ENCODE results near the gene UBE2R2. TPM values are rescaled to one million over a fixed set of nuclear protein-coding genes. Genes with fewer than 3 reads are reported as not detected.

UBE2R2 gene
- total RNA-seq, 1 donor from 2014 or later: 55.9 TPM

- Mint-ChIP-seq H3K27me3 (no peaks in the 10 kb centered on the region), H3K9me3 (no peaks in the 10 kb centered on the region), H3K27ac (peak overlapping the region; percentile 69), H3K4me3 (no peak overlapping the region), H3K36me3 (peaks cover 4% of the 10 kb centered on the region), H3K4me1 (ENCODE audit: unreplicated experiment) (peaks cover 6% of the 10 kb centered on the region)
- no peak for TF ChIP-seq CTCF (conservative IDR thresholded peaks at IDR 0.05)
- DNase-seq (ENCODE audit: extremely low spot score, unreplicated experiment): no peak
Measured at GRCh38 chr9:33780276-33780675, 36.7 kb upstream of the UBE2R2 start.

- DNase-seq (ENCODE audit: extremely low spot score, unreplicated experiment): no peak
- Mint-ChIP-seq H3K9me3 (no peaks in the 10 kb centered on the region), H3K4me3 (no peak overlapping the region), H3K27ac (no peak overlapping the region), H3K4me1 (ENCODE audit: unreplicated experiment) (peaks cover 6% of the 10 kb centered on the region), H3K27me3 (peaks cover 7% of the 10 kb centered on the region), H3K36me3 (peaks cover 4% of the 10 kb centered on the region)
- no peak for TF ChIP-seq CTCF (conservative IDR thresholded peaks at IDR 0.05)
Measured at GRCh38 chr9:33781736-33782135, 35.2 kb upstream of the UBE2R2 start.

GRCh38 chr9:33782395-33783152 lies 34.4 kb upstream of the UBE2R2 start:
- Mint-ChIP-seq H3K36me3 (peaks cover 4% of the 10 kb centered on the region), H3K27me3 (peaks cover 7% of the 10 kb centered on the region), H3K9me3 (no peaks in the 10 kb centered on the region), H3K27ac (no peak overlapping the region), H3K4me1 (ENCODE audit: unreplicated experiment) (peaks cover 6% of the 10 kb centered on the region), H3K4me3 (no peak overlapping the region)
- TF ChIP-seq CTCF (conservative IDR thresholded peaks at IDR 0.05): no peak
- DNase-seq (ENCODE audit: extremely low spot score, unreplicated experiment): no peak

GRCh38 chr9:33785914-33786313 lies 31.0 kb upstream of the UBE2R2 start:
- DNase-seq (ENCODE audit: extremely low spot score, unreplicated experiment): no peak
- Mint-ChIP-seq H3K4me1 (ENCODE audit: unreplicated experiment) (no peaks in the 10 kb centered on the region), H3K27ac (no peak overlapping the region), H3K9me3 (no peaks in the 10 kb centered on the region), H3K4me3 (no peak overlapping the region), H3K36me3 (no peaks in the 10 kb centered on the region), H3K27me3 (peaks cover 7% of the 10 kb centered on the region)
- peak; percentile 37 for TF ChIP-seq CTCF (conservative IDR thresholded peaks at IDR 0.05)

- no peak for DNase-seq (ENCODE audit: extremely low spot score, unreplicated experiment)
- Mint-ChIP-seq H3K4me3 (no peak overlapping the region), H3K36me3 (no peaks in the 10 kb centered on the region), H3K4me1 (ENCODE audit: unreplicated experiment) (no peaks in the 10 kb centered on the region), H3K27me3 (peaks cover 7% of the 10 kb centered on the region), H3K9me3 (no peaks in the 10 kb centered on the region), H3K27ac (no peak overlapping the region)
- TF ChIP-seq CTCF (conservative IDR thresholded peaks at IDR 0.05): no peak
Measured at GRCh38 chr9:33786681-33787080, 30.3 kb upstream of the UBE2R2 start.

Data from type B pancreatic cell (in vitro differentiated cells).